Measurements from ENCODE around the gene COG1.

The COG1 gene

GRCh38 chr17:73170324-73170723 is 22.5 kb upstream of the COG1 start:
- DNase-seq (ENCODE audit: insufficient read length, low spot score), result no peak
- no peak for FAIRE-seq

GRCh38 chr17:73172252-73172651 is 20.6 kb upstream of the COG1 start:
- FAIRE-seq (no peak), DNase-seq (ENCODE audit: insufficient read length, low spot score) (no peak)

DNA sequence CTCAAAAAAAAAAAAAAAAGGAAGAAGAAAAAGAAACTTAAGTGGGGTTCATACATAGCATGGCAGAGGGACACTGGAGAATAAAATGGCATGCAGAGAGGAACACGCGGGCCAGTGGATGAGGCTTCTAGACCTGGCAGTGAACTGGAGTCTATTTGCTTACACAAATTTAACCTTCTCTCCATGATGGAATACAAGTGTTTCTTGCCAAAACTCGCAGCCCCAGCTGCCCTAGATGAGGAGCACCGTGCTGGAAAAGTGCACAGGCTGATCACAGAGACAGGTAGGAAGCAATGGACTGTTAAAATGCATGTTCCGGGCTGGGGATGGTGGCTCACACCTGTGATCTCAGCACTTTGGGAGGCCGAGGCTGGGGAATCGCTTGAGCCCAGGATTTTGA is 18.7 kb upstream of the COG1 start:
- FAIRE-seq (no peak), DNase-seq (ENCODE audit: insufficient read length, low spot score) (no peak)

GRCh38 chr17:73175962-73176565 is 16.8 kb upstream of the COG1 start:
- DNase-seq (ENCODE audit: insufficient read length, low spot score), result no peak
- FAIRE-seq, result no peak

DNA sequence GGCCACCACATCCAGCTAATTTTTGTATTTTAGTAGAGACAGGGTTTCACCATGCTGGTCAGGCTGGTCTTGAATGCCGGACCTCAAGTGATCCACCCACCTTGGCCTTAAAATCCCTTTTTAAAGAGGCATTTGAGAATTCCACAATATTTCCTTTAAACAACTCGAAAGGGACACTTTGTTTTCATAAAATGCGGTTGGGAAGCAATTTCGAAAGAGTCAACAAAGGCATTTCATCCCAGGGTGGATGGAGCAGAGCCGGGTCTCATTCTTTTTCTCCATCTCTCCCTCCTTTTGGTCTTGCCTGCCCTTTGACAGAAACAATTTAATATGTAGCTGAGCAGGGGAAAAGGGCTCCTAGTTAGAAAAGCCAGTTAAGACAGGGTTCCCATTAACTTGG is 13.5 kb upstream of the COG1 start:
- FAIRE-seq (no peak), DNase-seq (ENCODE audit: insufficient read length, low spot score) (no peak)

GRCh38 chr17:73179878-73180277 is 13.0 kb upstream of the COG1 start:
- FAIRE-seq, result no peak
- no peak for DNase-seq (ENCODE audit: insufficient read length, low spot score)

DNA sequence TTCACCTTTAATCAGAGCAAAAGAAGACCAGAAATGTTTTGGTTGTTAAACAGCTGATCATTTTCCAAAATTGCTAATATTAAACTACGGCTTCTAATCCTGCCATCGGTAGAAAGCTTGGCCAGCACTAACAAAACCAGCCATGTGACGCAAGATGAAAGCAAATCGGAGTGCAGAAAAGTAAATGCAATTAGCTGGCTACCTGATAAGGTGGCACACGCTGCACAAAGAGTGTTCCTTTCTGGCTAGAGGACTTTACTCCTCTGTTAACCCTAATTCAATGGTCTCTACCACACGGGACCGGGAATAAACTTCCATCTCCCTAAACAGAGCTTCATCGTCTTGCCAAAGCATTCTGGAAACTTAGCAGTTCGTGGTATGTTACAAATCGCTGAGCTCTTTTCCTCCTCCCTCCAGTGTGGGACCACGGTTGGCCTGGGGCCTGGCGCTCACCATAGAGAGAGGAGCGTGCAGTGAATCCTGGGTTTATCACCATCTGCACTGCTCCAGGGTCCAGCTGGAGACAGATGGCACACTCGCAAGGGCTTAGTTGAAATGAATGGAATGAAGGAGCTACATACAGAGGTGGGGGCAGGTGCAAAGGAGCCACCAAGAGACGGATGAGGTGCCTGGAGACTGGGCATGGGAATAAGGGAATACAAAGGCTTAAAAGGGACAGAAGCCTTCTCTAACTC is 10.1 kb upstream of the COG1 start:
- peak; percentile 42 for FAIRE-seq
- no peak for DNase-seq (ENCODE audit: insufficient read length, low spot score)

GRCh38 chr17:73184136-73184993 is 8.5 kb upstream of the COG1 start:
- FAIRE-seq (no peak), DNase-seq (ENCODE audit: insufficient read length, low spot score) (no peak)

GRCh38 chr17:73186283-73187050 is 6.4 kb upstream of the COG1 start:
- FAIRE-seq (no peak), DNase-seq (ENCODE audit: insufficient read length, low spot score) (no peak)

GRCh38 chr17:73187203-73187769 is 5.6 kb upstream of the COG1 start:
- DNase-seq (ENCODE audit: insufficient read length, low spot score), result no peak
- FAIRE-seq, result no peak

DNA sequence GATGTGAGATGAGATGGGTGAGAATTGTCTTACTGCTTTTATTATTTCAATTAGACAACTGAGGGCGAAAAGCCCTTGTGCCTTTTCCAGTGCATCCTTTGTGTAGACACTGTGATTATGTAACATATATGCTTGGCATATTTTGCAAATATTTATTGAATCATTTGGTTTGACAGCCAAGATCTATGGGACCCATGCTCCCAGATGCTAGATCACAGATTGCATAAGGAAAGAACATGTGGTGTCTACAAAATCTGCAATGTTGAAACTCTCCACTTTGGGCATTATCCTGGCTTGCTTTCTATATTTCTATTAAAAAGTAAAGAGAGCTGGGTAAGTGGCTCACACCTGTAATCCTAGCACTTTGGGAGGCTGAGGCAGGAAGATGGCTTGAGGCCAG is 4.8 kb upstream of the COG1 start:
- FAIRE-seq, result no peak

DNA sequence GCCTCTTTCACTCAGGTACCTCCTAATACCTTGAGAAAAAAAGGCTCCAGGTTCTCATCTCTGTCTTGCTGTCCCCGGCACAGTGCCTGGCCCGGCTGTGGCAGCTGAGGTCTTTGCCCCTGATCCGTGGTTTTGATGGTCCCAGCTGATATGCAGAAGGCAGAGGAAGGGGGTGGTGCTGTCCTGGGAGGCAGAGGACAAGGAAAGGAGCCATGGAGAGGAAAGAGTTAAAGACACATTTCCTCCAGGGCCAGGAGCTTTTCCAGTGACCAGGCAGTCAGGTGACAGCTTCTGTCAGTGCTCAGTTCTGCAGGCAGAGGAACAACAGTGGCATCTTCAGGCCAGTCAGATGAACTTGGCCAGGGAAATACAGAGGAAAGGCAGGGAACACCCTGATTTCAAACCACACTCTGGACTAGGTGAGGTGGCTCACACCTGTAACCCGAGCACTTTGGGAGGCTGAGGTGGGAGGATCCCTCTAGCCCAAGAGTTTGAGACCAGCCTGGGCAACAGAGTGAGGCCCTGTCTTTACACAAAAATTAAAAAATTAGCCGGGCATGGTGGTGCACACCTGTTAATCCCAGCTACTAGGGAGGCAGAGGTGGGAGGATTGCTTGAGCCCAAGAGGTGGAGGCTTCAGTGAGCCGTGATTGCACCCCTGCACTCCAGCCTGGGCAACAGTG is 3.3 kb upstream of the COG1 start:
- peak; percentile 23 for FAIRE-seq
- peak; percentile 86 for DNase-seq (ENCODE audit: insufficient read length, low spot score)

More for the DNA sequence above, 4.8 kb upstream of the COG1 start:
- DNase-seq (ENCODE audit: insufficient read length, low spot score), result no peak

- DNase-seq (ENCODE audit: insufficient read length, low spot score), result peak; percentile 87
- peak; percentile 57 for FAIRE-seq
These were observed 1.2 kb upstream of the COG1 start for GRCh38 chr17:73191443-73192205.

DNA sequence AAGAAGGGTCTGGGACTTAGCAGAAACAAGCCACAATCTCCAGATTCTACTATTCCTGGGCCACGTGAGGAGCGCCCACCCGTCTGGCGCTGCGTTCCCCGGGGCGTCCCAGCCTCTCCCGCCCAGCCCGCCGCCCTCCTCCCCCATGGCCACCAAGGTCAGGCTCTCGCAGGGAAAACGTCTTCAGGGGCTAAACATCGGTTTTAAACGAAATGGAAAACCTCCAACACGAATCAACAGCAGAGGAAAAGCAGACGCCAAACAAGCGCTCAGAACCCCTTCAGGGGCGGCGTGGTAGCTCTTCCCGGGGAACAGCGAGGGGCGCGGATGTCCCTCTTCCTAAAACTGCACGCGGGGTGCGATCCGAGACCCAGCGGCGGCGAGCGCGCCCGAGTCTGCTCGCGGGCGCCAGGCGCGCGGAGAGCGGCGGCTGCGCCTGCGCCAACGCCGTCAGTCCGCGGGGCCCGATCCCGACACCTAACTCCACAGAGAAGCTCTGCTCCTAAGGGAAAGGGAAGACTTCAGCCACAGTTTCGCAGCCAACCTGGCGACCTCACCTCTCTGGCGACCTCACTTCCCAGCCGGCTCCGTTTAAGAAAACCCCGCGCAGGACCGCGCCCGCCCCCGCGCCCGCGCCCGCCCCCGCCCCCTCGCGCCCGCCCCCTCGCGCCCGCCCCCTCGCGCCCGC is 505 bp upstream of the COG1 start:
- FAIRE-seq, result no peak
- peak; percentile 88 for DNase-seq (ENCODE audit: insufficient read length, low spot score)

DNA sequence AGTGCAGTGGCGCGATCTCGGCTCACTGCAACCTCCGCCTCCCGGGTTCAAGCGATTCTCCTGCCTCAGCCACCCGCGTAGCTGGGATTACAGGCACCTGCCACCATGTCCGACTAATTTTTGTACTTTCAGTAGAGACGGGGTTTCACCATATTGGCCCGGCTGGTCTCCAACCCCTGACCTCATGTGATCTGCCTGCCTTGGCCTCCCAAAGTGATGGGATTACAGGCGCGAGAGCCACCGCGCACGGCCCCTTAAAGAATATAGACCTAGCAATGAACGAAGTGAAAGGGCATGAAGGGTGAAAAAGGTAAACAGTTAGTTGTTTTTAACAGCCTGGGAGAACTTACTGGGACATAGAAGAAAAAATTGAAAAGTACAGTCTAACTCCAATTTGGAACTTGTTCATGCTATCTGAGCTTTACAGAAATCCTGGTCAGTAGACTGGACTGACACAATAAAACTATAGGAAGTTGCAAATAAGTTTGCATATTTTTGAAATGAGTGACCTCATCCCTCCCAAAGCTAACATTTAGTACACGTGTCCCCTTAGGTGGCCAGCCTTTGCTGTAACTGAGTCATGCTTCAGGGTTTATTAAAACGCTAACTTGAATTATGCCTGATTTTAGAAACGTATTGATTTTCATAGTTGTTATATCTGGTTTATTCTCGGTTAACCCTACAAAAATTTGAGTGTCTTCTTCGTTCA is 1.8 kb downstream of the COG1 start:
- no peak for FAIRE-seq

GRCh38 chr17:73196500-73196899 is 3.6 kb downstream of the COG1 start:
- FAIRE-seq (no peak), DNase-seq (ENCODE audit: insufficient read length, low spot score) (no peak)

More for the DNA sequence above, 1.8 kb downstream of the COG1 start:
- no peak for DNase-seq (ENCODE audit: insufficient read length, low spot score)

- DNase-seq (ENCODE audit: insufficient read length, low spot score) (no peak), FAIRE-seq (no peak)
These were observed 4.3 kb downstream of the COG1 start for GRCh38 chr17:73197161-73197560.

Data from HTR-8/SVneo (cell line).